ENCODE measurements around the gene DIDO1.

- TF ChIP-seq CTCF (IDR thresholded peaks at IDR 0.05 in 4 of 5, conservative IDR thresholded peaks at IDR 0.05 in 1 of 5), result no peak
- no peak for TF ChIP-seq POLR2A (IDR thresholded peaks at IDR 0.05)
These were observed 3.8 kb downstream of the DIDO1 start for GRCh38 chr20:62922451-62922921.

Measured in gastrocnemius medialis (tissue), 4 donors.